Activated T-helper 1 cell treated with anti-CD3 and anti-CD28 coated beads, Interleukin-2, amount 50 U/mL, for 16 hours (primary cell): ENCODE measurements around the gene CNTNAP3B.
"Not testable (repeated sequence)": the region's sequence is repeated elsewhere in the genome, so short reads cannot be mapped to it uniquely, and the experiment has no call there.

Source experiments
- DNase-seq, 2 donors: peaks; one replicate each; pipeline ENCODE4 v3.0.0-alpha.2; 2020; ENCODE audit warnings: low read depth in 1 of 2, low spot score in 1 of 2

CNTNAP3B gene

GRCh38 chr9:42129073-42129729 is at the start of gene CNTNAP3B:
Gene CNTNAP3B (minus strand): TSS chr9:42129426. CDS start chr9:42129094, 332 bp downstream.
- DNase-seq: not testable (repeated sequence)

DNA sequence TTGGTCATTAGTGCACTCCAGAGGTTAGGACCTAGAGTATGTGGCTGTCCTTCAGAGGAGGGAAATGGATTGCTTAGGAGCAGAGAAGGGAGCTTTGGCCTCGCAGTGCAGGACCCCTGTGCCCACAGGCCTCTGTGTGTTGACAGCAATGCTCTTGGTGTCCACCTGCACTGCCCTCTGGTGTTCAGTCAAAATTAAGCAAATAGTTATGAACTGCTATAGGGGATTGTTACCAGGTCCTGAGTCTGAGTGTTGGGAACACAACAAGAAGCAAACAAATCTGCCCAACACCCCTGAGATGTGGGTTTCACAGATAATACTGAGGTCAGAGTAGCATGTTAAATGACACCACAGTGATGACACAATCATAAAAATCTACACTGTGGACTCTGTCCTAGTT is 31.1 kb upstream of the CNTNAP3B start:
- not testable (repeated sequence) for DNase-seq

DNA sequence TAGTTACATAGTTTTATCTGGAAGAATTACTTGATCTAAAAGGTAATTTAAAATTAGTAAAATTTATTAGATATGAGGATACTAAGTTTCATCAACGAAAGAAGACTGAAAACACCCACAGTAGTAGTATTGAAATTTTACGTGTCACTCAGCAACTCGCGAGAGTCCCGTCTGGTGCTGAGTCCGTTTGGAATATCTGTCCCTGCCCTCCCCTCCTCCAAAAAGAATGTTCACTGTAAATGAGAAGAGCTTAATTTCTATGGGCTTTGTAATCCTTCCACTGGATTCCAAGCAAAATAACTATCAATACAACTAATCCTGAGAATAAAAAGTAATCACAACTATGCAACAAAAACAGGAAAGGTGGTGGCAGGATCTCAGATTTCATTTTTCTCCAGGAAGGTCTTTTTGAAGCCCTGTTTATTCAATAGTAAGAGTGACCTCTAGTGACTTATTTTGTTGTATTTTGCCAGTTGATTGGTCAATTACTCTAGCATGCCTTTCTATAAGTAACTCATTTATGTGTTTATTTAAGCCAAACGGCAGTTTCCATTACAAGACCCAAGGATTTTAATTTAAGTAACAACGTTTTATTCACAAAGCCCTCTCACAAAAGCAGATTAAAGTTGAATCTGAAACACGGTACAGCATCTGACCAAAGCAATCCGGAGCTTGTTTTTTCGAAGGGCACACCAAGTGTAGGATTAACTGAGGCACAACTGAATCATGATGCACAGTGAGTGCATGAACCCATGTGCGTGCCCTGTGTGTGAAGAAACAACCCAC is 2.0 kb downstream of the CNTNAP3B start:
- not testable (repeated sequence) for DNase-seq

- DNase-seq: not testable (repeated sequence)
Measured at GRCh38 chr9:42121007-42121406, 8.2 kb downstream of the CNTNAP3B start.

DNA sequence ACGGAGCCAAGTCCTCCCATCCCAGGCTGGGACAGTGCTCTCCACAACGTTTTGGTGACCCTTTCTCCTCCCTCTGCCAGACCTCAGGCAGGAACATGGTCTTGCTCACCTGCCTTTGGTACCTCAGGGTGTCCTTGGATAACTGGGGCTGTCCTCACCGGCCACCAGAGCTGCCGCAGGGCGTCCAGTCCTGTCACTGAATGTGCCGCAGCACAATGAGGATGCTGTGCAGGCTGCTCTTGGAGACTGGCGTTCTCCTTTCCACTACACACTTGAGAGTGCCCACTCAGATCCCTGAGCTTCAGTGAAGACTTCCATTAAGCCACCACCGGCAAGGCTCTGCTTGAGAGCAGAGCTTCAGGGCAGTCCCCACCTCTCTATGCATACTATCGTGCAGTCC is 33.3 kb downstream of the CNTNAP3B start:
- not testable (repeated sequence) for DNase-seq

DNA sequence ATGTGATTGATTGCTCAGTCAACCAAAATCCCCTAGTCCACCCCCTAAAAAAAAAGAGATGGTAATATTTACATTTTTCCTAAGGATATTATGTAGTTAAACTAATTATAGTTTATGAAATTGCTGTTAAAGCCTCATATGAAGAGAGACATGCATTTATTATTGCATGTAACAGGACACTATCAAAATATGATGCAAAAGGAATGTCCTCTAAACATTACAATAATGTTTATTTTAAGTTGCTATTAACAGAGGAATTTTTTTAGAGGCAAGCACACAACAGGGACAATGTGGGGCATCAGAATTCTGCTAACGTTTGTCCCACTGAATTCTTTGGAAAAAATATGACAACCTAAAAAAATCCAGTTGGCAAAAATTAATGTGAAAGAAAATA is 44.7 kb downstream of the CNTNAP3B start:
- not testable (repeated sequence) for DNase-seq

DNA sequence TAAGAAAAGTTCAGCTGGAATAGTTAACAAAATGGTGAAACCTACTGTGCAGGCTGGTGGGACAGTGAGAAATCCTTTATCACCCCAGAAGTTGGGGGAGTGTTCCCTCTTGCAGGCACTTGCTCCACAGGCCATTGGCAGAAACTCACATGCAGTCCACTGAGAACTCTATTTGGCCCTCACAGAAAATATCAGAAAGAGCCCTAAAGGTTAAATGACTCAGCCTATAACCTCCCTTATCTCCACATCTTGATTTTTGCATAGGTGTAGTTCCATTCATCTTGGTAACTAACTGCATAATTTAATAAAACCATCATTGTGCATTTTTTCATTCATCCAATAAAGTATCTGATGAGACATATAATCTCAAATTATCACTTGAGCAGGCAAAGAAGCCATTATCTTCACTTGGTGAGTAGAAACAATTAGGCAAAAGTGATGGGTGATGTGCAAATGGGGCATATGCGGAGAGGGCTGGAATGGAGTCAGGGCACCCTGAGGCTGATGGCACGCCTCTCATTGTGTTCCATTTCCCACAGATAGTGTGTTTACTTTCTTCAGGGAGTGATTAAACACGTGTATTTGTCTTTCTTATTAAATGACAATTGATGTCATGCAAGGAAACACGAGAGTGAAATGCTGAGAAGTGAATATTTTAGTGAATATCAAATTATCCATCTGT is 45.2 kb downstream of the CNTNAP3B start:
- DNase-seq: not testable (repeated sequence)

- DNase-seq: not testable (repeated sequence)
Measured at GRCh38 chr9:42080376-42080775, 48.9 kb downstream of the CNTNAP3B start.

GRCh38 chr9:42074868-42075267 is 54.4 kb downstream of the CNTNAP3B start:
- not testable (repeated sequence) for DNase-seq

DNA sequence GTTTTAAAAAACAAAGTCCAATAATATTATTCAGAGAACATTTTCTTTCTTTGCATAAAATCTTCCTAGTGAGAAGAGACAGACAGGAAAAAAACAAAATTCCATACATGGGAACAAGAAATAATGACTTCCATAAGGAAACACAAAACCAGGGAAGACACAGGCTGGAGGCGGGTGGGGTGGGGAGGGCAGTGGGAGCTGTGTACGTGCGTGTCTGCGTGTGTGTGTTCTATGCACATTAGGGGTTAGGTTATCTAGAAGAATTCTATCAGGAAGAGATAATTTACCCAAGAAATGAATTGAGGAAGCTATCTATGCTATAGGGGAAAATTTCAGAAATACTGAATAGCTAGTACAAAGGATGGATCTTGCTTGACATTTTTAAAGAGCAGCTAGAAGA is 58.2 kb downstream of the CNTNAP3B start:
- not testable (repeated sequence) for DNase-seq

- not testable (repeated sequence) for DNase-seq
Measured at GRCh38 chr9:42070035-42070799, 59.0 kb downstream of the CNTNAP3B start.

GRCh38 chr9:42053874-42054273 is 75.4 kb downstream of the CNTNAP3B start:
- not testable (repeated sequence) for DNase-seq

DNA sequence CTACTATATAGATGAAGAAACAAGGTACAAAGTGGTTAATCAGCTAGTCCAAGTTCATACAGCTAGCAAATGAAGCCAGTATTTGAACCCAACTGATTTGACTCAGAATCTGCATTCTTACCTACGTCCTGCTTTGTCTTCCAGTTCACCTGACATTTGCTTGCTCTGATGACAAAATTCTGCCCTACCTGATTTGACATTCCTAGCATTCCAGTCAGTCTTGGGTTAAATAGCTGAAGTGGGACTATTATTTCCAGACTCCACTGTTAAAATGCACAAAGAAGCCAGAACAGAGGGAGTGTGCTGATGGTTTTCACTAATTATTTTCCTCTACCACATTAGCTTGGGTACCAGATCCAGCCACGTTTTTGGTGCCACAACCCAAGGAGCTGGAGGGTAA is 78.5 kb downstream of the CNTNAP3B start:
- DNase-seq: not testable (repeated sequence)

GRCh38 chr9:42044422-42045010 is 84.7 kb downstream of the CNTNAP3B start:
- not testable (repeated sequence) for DNase-seq

DNA sequence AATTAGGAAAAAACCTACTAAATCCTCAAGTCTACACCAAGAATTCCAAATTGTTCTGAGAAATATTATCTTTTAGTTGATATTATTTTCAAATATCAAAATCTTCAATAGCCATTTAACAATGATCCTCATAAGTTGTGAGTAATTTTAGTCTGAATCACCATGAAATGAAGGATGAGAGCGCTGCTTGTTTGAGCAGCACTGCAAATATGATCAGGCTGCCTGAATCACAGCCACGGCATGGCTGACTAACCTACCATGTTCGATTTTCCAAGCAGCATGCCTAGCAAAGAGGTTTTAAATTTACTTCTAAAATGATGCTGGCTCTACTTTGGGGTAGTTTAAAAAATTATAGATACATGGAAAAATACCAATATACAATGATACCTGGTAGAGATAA is 95.7 kb downstream of the CNTNAP3B start:
- not testable (repeated sequence) for DNase-seq

- not testable (repeated sequence) for DNase-seq
Measured at GRCh38 chr9:42020639-42021038, 108.6 kb downstream of the CNTNAP3B start.

DNA sequence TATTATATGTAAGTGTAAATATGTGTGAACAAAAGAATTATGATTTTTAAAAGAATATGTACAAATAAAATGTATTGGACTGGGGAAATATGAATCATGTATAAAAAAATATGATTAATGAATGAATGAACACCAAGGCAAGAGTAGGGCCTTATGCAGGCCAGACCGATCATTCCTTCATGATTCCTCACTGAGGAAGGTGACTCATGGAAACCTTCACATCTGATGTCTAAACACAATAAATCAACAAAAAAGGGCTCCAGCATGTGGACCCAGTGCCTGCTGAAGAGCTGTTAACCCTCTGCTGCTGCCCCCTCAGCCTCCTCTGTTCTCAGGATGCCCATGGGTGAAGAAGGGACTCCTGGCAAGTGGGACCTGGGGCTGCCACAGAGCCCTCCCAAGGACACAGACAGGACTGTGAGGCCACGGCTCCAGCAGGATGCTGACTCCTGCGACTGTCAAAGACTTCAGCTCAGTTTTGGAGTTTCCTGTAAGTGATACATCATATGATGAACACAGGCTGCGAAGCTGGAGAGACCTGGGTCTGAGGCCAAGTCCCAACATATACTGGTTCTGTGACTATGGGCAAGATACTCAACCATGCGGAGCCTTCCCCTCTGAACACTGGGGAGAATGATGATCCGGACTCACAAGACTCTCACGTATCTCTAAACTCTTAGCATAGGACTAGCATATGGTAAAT is 110.9 kb downstream of the CNTNAP3B start:
- not testable (repeated sequence) for DNase-seq

DNA sequence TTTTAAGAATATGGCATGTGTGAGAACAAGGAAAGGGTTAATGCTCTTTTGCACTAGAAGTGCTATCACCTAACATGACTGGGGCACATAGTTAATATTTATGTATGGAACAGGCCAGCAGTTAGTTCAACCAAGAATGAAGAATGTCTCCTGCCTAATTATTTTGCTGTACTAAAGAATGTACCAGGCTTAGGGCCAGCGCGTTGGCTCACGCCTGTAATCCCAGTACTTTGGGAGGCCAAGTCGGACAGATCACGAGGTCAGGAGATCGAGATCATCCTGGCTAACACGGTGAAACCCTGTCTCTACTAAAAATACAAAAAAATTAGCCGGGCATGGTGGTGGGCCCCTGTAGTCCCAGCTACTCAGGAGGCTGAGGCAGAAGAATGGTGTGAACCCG is 114.9 kb downstream of the CNTNAP3B start:
- DNase-seq: not testable (repeated sequence)

GRCh38 chr9:41991607-41992006 is 137.6 kb downstream of the CNTNAP3B start:
- not testable (repeated sequence) for DNase-seq

- not testable (repeated sequence) for DNase-seq
Measured at GRCh38 chr9:41980271-41980670, 149.0 kb downstream of the CNTNAP3B start.
